ENCODE results near the gene CELF3. TPM values are rescaled to one million over a fixed set of nuclear protein-coding genes. Genes with fewer than 3 reads are reported as not detected.
"Not testable (repeated sequence)": the region's sequence is repeated elsewhere in the genome, so short reads cannot be mapped to it uniquely, and the experiment has no call there.

CELF3 gene
- polyA plus RNA-seq, 1 experiment: not detected

DNA sequence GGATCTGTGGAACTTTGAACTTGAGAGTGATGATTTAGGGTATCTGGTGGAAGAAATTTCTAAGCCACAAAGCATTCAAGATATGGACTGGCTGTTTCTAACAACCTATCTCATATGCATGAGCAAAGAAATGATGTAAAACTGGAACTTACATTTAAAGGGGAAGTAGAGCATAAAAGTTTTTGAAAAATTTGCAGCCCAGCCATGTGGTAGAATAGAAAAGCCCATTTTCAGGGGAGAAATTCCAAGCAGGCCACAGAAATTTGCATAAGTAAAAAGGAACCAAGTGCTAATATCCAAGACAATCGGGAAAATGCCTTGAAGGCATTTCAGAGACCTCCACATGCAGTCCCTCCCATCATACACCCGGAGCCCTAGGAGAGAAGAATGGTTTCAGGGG is 20.4 kb upstream of the CELF3 start:
- no peaks in the 10 kb centered on the region for H3K36me3 ChIP-seq (ENCODE audit: control insufficient read depth, insufficient read depth, low read length)
- POLR2A ChIA-PET: no interaction called here
- TF ChIP-seq, protein P1, sequence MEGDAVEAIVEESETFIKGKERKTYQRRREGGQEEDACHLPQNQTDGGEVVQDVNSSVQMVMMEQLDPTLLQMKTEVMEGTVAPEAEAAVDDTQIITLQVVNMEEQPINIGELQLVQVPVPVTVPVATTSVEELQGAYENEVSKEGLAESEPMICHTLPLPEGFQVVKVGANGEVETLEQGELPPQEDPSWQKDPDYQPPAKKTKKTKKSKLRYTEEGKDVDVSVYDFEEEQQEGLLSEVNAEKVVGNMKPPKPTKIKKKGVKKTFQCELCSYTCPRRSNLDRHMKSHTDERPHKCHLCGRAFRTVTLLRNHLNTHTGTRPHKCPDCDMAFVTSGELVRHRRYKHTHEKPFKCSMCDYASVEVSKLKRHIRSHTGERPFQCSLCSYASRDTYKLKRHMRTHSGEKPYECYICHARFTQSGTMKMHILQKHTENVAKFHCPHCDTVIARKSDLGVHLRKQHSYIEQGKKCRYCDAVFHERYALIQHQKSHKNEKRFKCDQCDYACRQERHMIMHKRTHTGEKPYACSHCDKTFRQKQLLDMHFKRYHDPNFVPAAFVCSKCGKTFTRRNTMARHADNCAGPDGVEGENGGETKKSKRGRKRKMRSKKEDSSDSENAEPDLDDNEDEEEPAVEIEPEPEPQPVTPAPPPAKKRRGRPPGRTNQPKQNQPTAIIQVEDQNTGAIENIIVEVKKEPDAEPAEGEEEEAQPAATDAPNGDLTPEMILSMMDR (IDR thresholded peaks at IDR 0.05; ENCODE audit: insufficient read depth, low read depth, low read length): no peak
- DNase-seq (ENCODE audit: low read depth): no peak
- CTCF ChIA-PET: interaction anchor here (1.3 to 1.8 kb wide), 2 partner anchors 19 to 44 kb away, joined by 3 to 5 read pairs; no protein-coding TSS in a partner anchor
- H3K4me3 ChIP-seq (ENCODE audit: low read depth, low read length): no peak overlapping the region
- H3K27me3 ChIP-seq (ENCODE audit: control insufficient read depth, insufficient read depth, low read length): peaks cover 4% of the 10 kb centered on the region

DNA sequence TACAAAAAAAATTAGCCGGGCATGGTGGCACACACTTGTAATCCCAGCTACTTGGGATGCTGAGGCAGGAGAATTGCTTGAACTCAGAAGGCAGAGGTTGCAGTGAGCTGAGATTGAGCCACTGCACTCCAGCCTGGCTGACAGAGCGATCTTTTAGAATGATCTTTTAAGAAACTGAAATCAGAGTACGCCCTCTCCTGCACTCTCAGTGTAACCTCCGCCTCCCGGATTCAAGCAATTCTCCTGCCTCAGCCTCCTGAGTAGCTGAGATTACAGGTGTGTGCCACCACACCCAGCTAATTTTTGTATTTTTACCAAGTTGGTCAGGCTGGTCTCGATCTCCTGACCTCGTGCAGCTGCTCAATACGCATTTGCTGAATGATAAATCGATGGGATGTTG is 17.4 kb upstream of the CELF3 start:
- POLR2A ChIA-PET; H3K36me3 ChIP-seq (ENCODE audit: control insufficient read depth, insufficient read depth, low read length); DNase-seq (ENCODE audit: low read depth); H3K27me3 ChIP-seq (ENCODE audit: control insufficient read depth, insufficient read depth, low read length); H3K4me3 ChIP-seq (ENCODE audit: low read depth, low read length): not testable (repeated sequence)
- CTCF ChIA-PET: interaction anchor here (0.8 to 3.0 kb wide), 21 partner anchors 10 to 433 kb away, joined by 3 to 27 read pairs (median 6); partner anchors contain the start of genes MRPL9 and TUFT1

DNA sequence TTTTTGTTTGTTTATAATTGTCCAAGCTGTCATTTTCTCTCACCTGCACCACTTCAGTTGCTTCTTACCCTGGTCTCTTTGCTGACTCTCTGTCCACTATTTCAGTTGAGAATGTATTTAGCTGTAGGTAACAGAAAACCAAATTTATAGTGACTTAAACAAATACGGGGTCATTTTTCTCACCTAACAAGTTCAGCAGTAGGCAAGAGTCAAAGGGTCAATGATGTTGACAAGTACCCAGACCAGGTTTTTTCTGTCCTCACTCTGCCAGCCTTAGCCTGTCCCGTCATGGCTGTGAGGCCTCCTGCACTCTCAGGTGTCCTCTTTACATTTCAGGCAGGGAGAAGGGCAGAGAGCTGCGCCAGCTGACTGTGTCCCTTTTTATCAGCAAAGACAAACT is 16.5 kb upstream of the CELF3 start:
- no peak overlapping the region for H3K4me3 ChIP-seq (ENCODE audit: low read depth, low read length)
- H3K36me3 ChIP-seq (ENCODE audit: control insufficient read depth, insufficient read depth, low read length): no peaks in the 10 kb centered on the region
- TF ChIP-seq, protein P1 (IDR thresholded peaks at IDR 0.05; ENCODE audit: insufficient read depth, low read depth, low read length): no peak
- POLR2A ChIA-PET: no interaction called here
- CTCF ChIA-PET: interaction anchor here (2.1 to 3.0 kb wide), 4 partner anchors 34 to 229 kb away, joined by 6 to 27 read pairs (median 14); no protein-coding TSS in a partner anchor
- no peak for DNase-seq (ENCODE audit: low read depth)
- peaks cover 8% of the 10 kb centered on the region for H3K27me3 ChIP-seq (ENCODE audit: control insufficient read depth, insufficient read depth, low read length)

DNA sequence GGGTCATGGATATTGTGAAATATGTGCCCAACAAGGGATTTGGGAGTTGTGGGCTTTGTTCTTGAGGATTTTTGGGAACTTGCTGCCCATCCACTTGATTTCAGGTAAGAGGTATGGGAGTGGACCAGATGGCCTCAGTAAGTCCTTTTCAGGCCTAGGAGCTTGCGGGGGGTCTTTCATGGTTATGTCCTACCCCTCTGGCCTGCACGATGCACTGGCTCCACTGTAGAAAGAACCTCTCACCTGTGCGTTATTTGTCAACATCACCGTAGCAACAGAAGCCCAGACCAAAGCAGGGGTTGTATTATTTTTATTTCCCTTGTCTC is 13.3 kb upstream of the CELF3 start:
- Histone ChIP-seq H3K36me3 (ENCODE audit: control insufficient read depth, insufficient read depth, low read length) (no peaks in the 10 kb centered on the region), H3K27me3 (ENCODE audit: control insufficient read depth, insufficient read depth, low read length) (peaks cover 15% of the 10 kb centered on the region), H3K4me3 (ENCODE audit: low read depth, low read length) (no peak overlapping the region)
- TF ChIP-seq, protein P1 (IDR thresholded peaks at IDR 0.05; ENCODE audit: insufficient read depth, low read depth, low read length): no peak
- no peak for DNase-seq (ENCODE audit: low read depth)
- ChIA-PET CTCF (interaction anchor here (0.9 kb wide), 1 partner anchor 195 kb away, joined by 3 read pairs; no protein-coding TSS in a partner anchor), POLR2A (no interaction called here)

DNA sequence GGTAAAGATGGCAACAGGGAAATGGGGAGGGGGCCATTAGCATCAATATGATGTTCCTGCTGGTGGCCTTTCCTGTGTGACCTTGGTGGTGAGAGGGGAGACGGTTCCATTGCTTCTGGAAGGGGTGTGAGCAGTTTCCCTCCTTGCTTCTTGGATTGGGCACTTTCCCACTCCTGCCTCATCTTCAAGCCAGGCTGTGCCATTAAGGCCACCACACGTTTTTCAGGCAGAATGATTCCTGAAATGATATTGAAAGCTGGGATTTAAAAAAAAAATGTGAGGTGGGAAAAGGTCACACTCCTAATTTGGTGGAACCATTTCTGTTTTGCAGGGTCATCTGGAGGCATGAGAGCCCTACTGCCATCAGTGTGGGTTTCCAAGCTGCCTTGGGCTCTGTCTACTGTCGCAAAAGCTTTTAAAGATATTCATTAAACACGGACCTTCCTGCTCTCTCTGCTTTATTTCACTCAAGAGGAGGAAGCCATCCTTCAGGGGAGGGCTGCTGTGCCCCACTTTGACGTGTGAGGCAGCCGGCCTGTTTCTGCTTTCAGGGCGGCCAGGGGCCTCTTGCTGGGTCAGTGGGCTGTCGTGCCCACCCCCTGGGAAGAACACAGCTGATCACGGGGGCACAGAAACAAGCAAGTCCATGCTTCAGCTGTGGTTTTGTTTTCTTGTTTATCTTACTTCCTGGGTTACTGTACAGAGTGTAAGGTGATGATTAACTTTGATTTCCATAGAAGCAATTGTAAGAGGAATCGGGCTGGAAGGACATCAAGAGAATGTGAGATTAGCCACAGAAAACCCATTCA is 12.8 kb upstream of the CELF3 start:
- POLR2A ChIA-PET: no interaction called here
- peaks cover 15% of the 10 kb centered on the region for H3K27me3 ChIP-seq (ENCODE audit: control insufficient read depth, insufficient read depth, low read length)
- no peak for DNase-seq (ENCODE audit: low read depth)

More for the DNA sequence above, 12.8 kb upstream of the CELF3 start:
- no peak overlapping the region for H3K4me3 ChIP-seq (ENCODE audit: low read depth, low read length)
- TF ChIP-seq, protein P1 (IDR thresholded peaks at IDR 0.05; ENCODE audit: insufficient read depth, low read depth, low read length): no peak
- CTCF ChIA-PET: interaction anchor here (0.6 to 1.7 kb wide), 6 partner anchors 36 to 285 kb away, joined by 3 to 7 read pairs (median 6); no protein-coding TSS in a partner anchor
- no peaks in the 10 kb centered on the region for H3K36me3 ChIP-seq (ENCODE audit: control insufficient read depth, insufficient read depth, low read length)

All from BJ (cell line).